ENCODE measurements around the gene GSKIP. TPM values are rescaled to one million over a fixed set of nuclear protein-coding genes. Genes with fewer than 3 reads are reported as not detected.

The GSKIP gene
- total RNA-seq, 2 experiments from 2014 or later = 23.5 to 24.8 TPM

DNA sequence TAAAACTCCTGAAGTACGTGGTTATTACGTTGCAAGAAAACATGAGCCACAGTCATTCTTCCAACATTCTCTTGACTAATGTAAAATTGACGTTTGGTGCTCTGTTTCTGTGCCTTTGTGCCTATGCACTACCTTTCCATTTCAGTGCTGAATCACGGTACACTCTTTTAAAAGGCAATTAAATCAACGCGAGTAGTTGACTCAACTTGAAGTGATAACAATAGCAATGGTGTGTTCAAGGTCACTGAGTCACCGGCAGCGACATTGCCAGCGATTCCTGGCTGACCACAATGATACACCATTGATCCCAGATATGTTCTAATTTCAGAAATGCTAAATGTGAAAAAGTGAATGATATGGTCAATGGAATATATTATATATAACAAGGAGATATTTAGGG lies 46.4 kb downstream of the GSKIP start:
- CTCF ChIA-PET = no interaction called here
- POLR2A ChIA-PET = no interaction called here

DNA sequence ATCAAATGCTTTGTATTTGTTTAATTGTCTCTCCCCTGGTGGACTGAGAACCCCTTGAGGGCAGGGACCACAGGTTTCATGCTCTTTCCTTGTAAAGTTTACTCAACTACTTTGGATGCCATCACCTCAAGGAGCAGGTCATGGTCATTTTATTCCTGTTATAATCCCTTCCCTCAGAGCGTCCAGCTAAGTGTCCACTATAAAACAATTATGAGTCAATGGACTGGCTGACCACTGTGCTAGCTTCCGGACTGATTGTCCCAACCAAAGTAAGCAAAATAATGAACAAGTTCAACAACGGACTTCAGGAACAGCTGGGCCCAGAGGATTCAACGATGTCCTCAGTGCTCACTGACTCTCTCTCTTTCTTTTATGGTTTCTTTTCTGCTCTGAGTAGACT lies 46.8 kb downstream of the GSKIP start:
- CTCF ChIA-PET = no interaction called here
- POLR2A ChIA-PET = no interaction called here

DNA sequence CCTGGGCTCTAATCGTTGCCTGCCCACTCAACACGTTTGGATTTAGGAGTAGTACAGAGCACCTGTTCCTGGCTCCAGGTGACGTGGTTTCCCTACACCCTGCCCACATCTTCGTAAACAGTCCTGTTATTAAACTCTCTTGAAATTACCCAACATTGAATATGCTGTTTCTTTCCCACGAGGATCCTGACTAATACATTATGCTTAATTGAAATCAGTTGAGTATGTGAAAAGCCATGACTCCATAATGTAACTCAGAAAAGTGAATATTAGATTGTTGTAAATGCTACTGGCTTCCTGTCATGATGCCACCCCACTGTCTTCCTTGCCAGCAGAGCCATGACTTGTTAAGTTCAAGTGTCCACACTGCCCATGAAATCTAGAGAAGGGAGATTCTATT lies 50.2 kb downstream of the GSKIP start:
- ChIA-PET POLR2A (no interaction called here), CTCF (no interaction called here)

DNA sequence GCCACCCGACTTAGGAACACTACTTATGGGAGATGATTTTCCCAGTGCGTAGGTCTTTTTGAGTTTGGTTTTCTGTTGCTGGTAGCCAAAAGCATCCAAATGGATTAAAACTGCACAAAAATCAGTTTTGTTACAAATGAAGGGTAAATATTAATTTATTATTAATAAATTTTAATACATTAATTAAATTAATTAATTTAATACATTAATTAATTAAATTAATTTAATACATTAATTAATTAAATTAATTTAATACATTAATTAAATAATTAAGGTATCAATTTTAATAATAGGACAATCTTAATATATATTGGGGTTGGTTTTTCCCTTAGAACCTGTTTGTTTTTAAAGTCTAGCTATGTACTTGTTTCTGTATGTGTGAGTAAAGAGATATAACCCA lies 52.2 kb downstream of the GSKIP start:
- ChIA-PET POLR2A (no interaction called here), CTCF (interaction anchor here (0.7 kb wide), 1 partner anchor 139 kb away, joined by 3 read pairs; no protein-coding TSS in a partner anchor)

DNA sequence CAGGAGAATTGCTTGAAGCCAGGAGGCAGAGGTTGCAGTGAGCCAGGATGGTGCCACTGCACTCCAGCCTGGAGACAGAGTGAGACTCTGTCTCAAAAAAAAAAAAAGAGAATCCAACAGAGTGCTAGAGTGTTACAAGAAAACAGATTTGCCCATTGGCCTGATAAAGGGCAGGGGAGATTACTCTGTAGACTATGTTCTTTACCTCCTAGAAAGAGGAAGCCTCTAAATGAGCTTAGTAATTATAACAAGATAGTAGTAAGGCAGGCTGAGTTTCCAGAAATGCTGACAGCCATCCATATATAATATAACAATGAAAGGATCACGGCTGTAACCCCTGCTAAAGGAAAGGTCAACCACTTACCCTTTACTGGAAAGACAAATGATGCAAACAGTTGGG lies 53.0 kb downstream of the GSKIP start:
- ChIA-PET POLR2A (no interaction called here), CTCF (interaction anchor here (0.7 kb wide), 1 partner anchor 140 kb away, joined by 3 read pairs; no protein-coding TSS in a partner anchor)

DNA sequence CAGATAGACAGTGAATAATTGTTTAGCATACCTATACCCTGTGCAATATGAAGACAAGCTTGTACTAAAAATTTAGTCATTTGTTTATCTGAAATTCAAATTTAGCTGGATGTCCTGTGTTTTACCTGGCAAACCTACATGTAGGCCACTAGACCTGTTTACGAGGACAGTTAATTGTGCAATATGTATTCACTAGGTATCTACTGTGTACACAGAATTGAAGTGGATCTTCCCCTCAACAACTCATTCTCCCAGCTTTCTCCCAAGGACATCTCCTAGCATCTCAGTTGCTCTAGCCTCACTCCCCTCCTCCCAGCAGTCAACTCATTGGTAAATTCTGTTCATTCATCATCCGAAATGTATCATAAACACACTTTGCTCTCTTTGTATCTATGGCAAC lies 53.9 kb downstream of the GSKIP start:
- POLR2A ChIA-PET = no interaction called here
- CTCF ChIA-PET = no interaction called here

DNA sequence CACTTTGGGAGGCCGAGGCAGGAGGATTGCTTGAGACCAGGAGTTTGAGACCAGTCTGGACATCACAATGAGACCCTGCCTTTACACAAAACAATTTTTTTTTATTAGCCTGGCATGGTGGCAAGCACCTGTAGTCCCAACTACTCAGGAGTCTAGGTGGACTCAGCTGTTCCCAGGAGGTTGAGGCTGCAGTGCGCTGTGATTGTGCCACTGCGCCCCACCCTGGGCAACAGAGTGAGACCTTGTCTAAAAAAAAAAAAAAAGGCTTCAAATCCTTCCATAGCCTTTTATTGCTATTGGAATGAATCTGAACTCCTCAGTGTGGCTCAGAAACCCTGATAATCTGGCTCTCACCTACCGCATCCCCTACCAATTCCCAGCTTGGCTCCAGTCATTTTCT lies 54.7 kb downstream of the GSKIP start:
- POLR2A ChIA-PET = no interaction called here
- CTCF ChIA-PET = no interaction called here

DNA sequence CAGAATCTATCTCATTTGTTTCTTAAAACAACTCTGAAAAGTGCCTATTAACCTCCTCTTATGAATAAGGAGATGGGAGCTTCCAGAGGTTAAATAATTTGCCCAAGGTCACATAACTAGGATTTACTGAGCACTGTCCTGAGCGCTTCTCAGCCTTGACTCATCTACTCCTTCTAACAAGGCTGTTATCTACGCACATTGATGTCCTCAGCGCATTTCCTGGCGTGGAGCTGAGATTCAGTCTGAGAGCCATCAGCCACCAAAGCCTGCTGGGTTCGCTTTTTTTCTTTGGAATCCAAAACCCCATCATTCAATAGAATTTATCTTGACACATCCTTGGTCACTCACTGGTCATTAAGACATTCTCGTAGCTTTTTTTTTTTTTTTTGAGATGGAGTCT lies 57.9 kb downstream of the GSKIP start:
- POLR2A ChIA-PET = no interaction called here
- CTCF ChIA-PET = interaction anchor here (1.3 to 1.6 kb wide), 2 partner anchors 114 to 125 kb away, joined by 3 read pairs; no protein-coding TSS in a partner anchor

DNA sequence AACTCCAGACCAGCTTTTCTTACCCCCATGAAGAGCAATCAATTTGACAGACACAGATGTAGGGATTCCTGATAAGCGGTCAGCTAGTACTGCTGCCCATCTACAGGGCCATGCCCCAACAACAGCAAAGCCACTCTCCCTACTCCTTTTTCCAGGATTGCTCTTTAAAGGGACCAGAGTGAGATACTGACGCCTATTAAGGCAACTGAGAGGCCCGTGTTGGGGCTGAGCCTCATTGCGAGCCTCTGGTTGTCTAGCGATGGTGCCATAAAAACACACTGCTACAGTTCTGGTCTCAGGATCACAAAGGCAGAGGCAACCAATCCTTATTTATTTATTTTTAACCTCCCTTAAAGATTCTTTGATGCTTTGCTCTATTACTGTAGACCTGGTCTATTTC lies 59.7 kb downstream of the GSKIP start:
- ChIA-PET CTCF (interaction anchor here (1.0 to 1.6 kb wide), 2 partner anchors 126 kb away, joined by 3 to 4 read pairs; no protein-coding TSS in a partner anchor), POLR2A (no interaction called here)

DNA sequence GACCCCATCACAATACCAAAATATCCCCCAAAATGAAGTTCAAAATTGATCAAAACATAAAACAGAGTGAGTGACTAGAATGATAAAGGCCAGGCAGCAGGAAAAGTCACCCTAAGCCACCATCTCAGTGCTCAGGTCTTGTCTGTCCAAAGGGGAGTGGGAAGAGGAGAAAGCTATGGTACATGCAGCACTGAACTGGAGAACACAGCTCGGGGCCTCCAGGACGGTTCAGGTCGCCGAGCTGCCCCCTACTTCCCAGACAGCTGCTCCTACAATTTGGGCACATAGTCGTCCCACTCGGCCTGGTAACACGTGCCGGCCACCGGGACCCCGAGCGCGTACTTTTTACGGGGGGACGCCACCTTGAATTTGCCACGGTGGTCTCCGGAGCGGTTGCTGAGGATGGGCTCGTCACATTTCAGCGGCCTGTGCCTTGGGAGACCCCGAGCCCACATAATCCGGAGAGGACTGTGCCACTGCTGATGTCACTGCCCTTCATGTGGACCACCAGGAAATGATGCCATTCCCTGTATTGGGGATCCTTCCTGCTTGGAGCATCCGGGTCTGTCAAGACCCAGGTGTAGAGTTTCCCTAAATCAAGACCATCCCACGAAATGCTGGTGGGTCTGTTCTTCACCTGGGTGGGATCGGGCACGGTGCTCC lies 60.3 kb downstream of the GSKIP start:
- POLR2A ChIA-PET = no interaction called here
- CTCF ChIA-PET = interaction anchor here (0.8 to 1.0 kb wide), 2 partner anchors 126 to 149 kb away, joined by 3 to 4 read pairs; no protein-coding TSS in a partner anchor

DNA sequence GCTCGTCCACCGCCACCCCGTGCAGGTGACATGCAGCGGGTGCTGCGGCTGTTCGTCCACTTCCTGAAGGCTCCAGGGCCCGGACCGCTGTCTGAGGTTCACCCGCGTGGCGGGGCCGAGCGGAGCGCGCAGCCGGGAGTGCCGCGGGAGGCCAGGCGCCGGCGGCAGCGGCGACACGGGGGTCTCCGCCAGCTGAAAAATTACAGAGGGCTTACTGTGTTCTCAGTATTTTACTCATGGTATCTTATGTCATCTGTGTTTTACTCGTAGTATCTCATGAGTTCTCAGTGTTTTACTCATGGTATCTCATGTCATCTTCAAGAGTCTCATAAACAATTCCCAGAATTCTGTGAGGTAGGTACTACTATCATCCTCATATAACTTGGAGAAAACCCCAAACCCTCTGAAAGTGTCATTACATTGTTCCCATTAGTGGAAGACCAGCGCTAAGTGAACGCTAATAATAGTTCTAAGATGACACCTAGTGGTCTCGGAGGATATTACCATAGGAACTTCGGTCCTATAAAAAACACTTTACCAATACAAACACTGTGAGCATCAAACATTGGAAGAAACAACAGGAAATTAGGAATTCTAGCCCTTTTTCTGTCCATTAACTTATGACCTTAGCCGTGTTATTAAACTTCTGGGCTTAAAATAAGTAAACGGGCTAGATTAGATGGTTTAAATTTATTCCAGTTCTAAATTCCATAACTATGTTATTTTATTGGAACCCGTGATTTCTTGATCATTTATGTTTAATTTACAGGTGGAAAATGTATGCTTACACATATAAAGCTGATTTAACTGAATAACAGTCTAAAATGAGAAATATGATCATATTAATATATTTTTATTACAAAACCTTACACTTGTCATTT lies 61.0 kb downstream of the GSKIP start:
- CTCF ChIA-PET = interaction anchor here (0.8 to 1.2 kb wide), 4 partner anchors 10 to 149 kb away, joined by 3 to 4 read pairs (median 3); no protein-coding TSS in a partner anchor
- POLR2A ChIA-PET = no interaction called here

DNA sequence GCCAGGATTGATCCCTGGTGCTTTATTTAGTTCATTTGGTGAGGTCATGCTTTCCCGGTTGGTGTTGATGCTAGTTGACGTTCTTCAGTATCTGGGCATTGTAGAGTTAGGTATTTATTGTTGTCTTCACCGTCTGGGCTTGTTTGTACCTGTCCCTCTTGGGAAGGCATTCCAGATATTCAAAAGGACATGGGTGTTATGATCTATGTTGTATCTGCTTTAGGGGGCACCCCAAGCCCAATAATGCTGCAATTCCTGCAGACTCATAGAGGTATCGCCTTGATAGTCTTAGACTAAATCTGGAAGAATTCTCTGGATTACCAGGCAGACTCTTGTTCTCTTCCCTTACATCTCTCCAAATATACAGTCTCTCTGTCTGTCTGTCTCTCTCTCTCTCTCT lies 70.7 kb downstream of the GSKIP start:
- POLR2A ChIA-PET = no interaction called here
- CTCF ChIA-PET = interaction anchor here (0.7 kb wide), 1 partner anchor 9 kb away, joined by 3 read pairs; no protein-coding TSS in a partner anchor

Other genes starting within 250 kb of the GSKIP start
- not detected for gene BDKRB2, start 158.7 kb upstream of the GSKIP start, total RNA-seq
- gene BDKRB1, start 107.3 kb upstream of the GSKIP start, total RNA-seq = not detected
- gene ATG2B, start 185 bp upstream of the GSKIP start, total RNA-seq = 10 to 100 TPM; 19.6 to 20.6 TPM
- 1 to 10 TPM in 1 of 2 experiments, under 1 TPM in 1; 0.99 to 1.4 TPM for gene AK7, start 28.6 kb downstream of the GSKIP start, total RNA-seq
- 100 to 1,000 TPM; 202 TPM for gene PAPOLA, start 138.9 kb downstream of the GSKIP start, total RNA-seq

Data from activated CD8-positive, alpha-beta memory T cell treated with anti-CD3 and anti-CD28 coated beads for 36 hours (primary cell).